Endothelial cell of umbilical vein (primary cell): ENCODE results near the gene SPOP. TPM values are rescaled to one million over a fixed set of nuclear protein-coding genes. Genes with fewer than 3 reads are reported as not detected.

Experiments
- BruUV-seq: library from RNA; stranded (reverse); fragments of 400-500 nt; replicated peaks from 2 replicates; lab custom pipeline; 2021; lab: Mats Ljungman, UMichigan
- CTCF ChIA-PET: fragments of 300-600, 350-600 bp; sonication (Branson Sonifier 250); formaldehyde crosslinking; loops from one replicate; lab custom pipeline; 2021; ENCODE audit warnings: antibody characterized with exemption, inconsistent platforms; lab: Charles Lee
- POLR2A ChIA-PET: fragments of 300-600, 350-600 bp; sonication (Branson Sonifier 250); formaldehyde crosslinking; loops from one replicate; lab custom pipeline; 2021; ENCODE audit warnings: antibody characterized with exemption, inconsistent platforms; lab: Charles Lee
- DNase-seq: peaks from one replicate; pipeline ENCODE4 v3.0.0-alpha.2; 2011; ENCODE audit warnings: low read depth, low spot score
- FAIRE-seq: peaks from 2 replicates; lab custom pipeline; 2011; peaks lifted over from hg19 to GRCh38; lab: Jason Lieb, UNC
- H2AFZ ChIP-seq: 2 replicates; pipeline ENCODE4 v1.6.0; 2012; ENCODE audit warnings: low read depth, low read length, control low read depth, inconsistent platforms
- H3K27ac ChIP-seq: 2 replicates; pipeline ENCODE4 v1.5.1; 2011; ENCODE audit warnings: low read depth, mild to moderate bottlenecking, control low read depth, low read length, moderate library complexity; ENCODE audit not compliant: insufficient read depth
- H3K27me3 ChIP-seq, 2 experiments: 2 replicates each; pipeline versions ENCODE4 v1.6.0 to v1.6.1; 2011; ENCODE audit warnings: low read length in 2 of 2, mixed read lengths in 1 of 2; ENCODE audit not compliant: control insufficient read depth in 2 of 2, insufficient read depth in 2 of 2
- H3K36me3 ChIP-seq, 2 experiments: 2 replicates in 1 of 2; 3 replicates in 1 of 2; pipeline ENCODE4 v1.5.1; 2011; ENCODE audit warnings: low read length in 2 of 2, mild to moderate bottlenecking in 1 of 2, moderate library complexity in 1 of 2; ENCODE audit not compliant: control insufficient read depth in 2 of 2, insufficient read depth in 2 of 2; ENCODE audit errors: extremely low read depth in 1 of 2
- H3K4me1 ChIP-seq: 3 replicates; pipeline ENCODE4 v1.5.1; 2011; ENCODE audit warnings: mild to moderate bottlenecking, low read length; ENCODE audit not compliant: control insufficient read depth, insufficient read depth; ENCODE audit errors: extremely low read depth
- H3K4me2 ChIP-seq: 2 replicates; pipeline ENCODE4 v1.6.1; 2011; ENCODE audit warnings: low read length, control low read depth, mixed read lengths; ENCODE audit not compliant: insufficient read depth
- H3K4me3 ChIP-seq, 3 experiments: fragments of 200-600 bp in 1 of 3; sonication (generic), shearing (Covaris generic) in 1 of 3; replicated peaks in 1 of 3; 2 replicates each; pipeline ENCODE4 v1.5.1; 2011 to 2016; ENCODE audit warnings: control low read depth in 3 of 3, low read length in 3 of 3, mild to moderate bottlenecking in 2 of 3, inconsistent platforms in 1 of 3, low read depth in 1 of 3, moderate library complexity in 1 of 3; ENCODE audit not compliant: insufficient read depth in 1 of 3
- H3K79me2 ChIP-seq: 2 replicates; pipeline ENCODE4 v1.6.0; 2012; ENCODE audit warnings: low read length, inconsistent platforms; ENCODE audit not compliant: control insufficient read depth, insufficient read depth
- H3K9ac ChIP-seq: replicated peaks from 2 replicates; pipeline ENCODE3; 2011; ENCODE audit warnings: low read length, control low read depth; ENCODE audit not compliant: insufficient read depth; ENCODE audit errors: extremely low read depth
- H3K9me1 ChIP-seq: replicated peaks from 3 replicates; pipeline ENCODE4 v1.6.0; 2011; ENCODE audit warnings: mild to moderate bottlenecking, low read length; ENCODE audit not compliant: control insufficient read depth, insufficient read depth; ENCODE audit errors: extremely low read depth
- H3K9me3 ChIP-seq: replicated peaks from 2 replicates; pipeline ENCODE4 v1.5.1; 2012; ENCODE audit warnings: low read length, inconsistent platforms; ENCODE audit not compliant: control insufficient read depth, insufficient read depth
- H4K20me1 ChIP-seq: replicated peaks from 2 replicates; pipeline ENCODE3; 2011; ENCODE audit warnings: mild to moderate bottlenecking, low read length; ENCODE audit not compliant: control insufficient read depth, insufficient read depth; ENCODE audit errors: extremely low read depth
- CTCF ChIP-seq, 2 donors: IDR thresholded peaks; 1 replicate in 1 of 2; 2 replicates in 1 of 2; pipeline ENCODE4 v1.5.1; 2011; ENCODE audit warnings: low read length in 2 of 2, mild to moderate bottlenecking in 2 of 2, moderate library complexity in 2 of 2, control low read depth in 1 of 2, inconsistent platforms in 1 of 2, low read depth in 1 of 2; ENCODE audit not compliant: insufficient read depth in 1 of 2; ENCODE audit errors: extremely low read depth in 1 of 2
- EZH2 ChIP-seq: IDR thresholded peaks from 2 replicates; pipeline ENCODE4 v1.6.1; 2012; ENCODE audit warnings: borderline replicate concordance, low read depth, mild to moderate bottlenecking, moderate library complexity, low read length, inconsistent platforms; ENCODE audit not compliant: severe bottlenecking
- FOS ChIP-seq: IDR thresholded peaks from 2 replicates; pipeline ENCODE4 v1.6.1; 2011; ENCODE audit warnings: mild to moderate bottlenecking, low read length, moderate library complexity, borderline replicate concordance; ENCODE audit not compliant: insufficient read depth
- GATA2 ChIP-seq: IDR thresholded peaks from 2 replicates; pipeline ENCODE4 v1.7.0; 2011; ENCODE audit warnings: low read depth, mild to moderate bottlenecking, moderate library complexity, mixed read lengths, low read length; ENCODE audit not compliant: insufficient read length, insufficient read depth
- JUN ChIP-seq: IDR thresholded peaks from 2 replicates; pipeline ENCODE4 v1.6.1; 2011; ENCODE audit warnings: borderline replicate concordance, low read depth; ENCODE audit not compliant: insufficient read length, insufficient read depth
- MAX ChIP-seq: IDR thresholded peaks from 2 replicates; pipeline ENCODE4 v1.6.1; 2011; ENCODE audit not compliant: insufficient read depth, insufficient read length
- MYC ChIP-seq: IDR thresholded peaks from one replicate; pipeline ENCODE4 v1.6.1; 2011; ENCODE audit warnings: mild to moderate bottlenecking, low read depth, low read length
- POLR2A ChIP-seq: IDR thresholded peaks from 2 replicates; pipeline ENCODE4 v1.6.1; 2012; ENCODE audit warnings: low read depth, mild to moderate bottlenecking, control low read depth, low read length
- POLR2AphosphoS5 ChIP-seq: IDR thresholded peaks from 2 replicates; pipeline ENCODE4 v1.6.1; 2012; ENCODE audit warnings: low read depth, mild to moderate bottlenecking, control low read depth, low read length, moderate library complexity; ENCODE audit not compliant: insufficient read depth
- dilution Hi-C: fragments of 300-500 bp; cut with MboI; formaldehyde crosslinking; loops from one replicate; pipeline ENCODE4 v1.15.0; 2019; ENCODE audit warnings: low sequenced_read_pairs; ENCODE audit not compliant: extremely low pct_ligation_motif_present
- intact Hi-C: fragments of 100-400 bp; cut with micrococcal nuclease; formaldehyde crosslinking; loops from one replicate; pipeline ENCODE4 v1.10.0; 2022
- polyA plus RNA-seq, 4 experiments: library from polyadenylated mRNA; depleted of rRNA in 3 of 4; stranded (reverse) in 3 of 4; unstranded in 1 of 4; fragments of >200 nt; gene quantifications; 2 replicates each; pipeline versions ENCODE4 v1.2.1 to v1.2.3, GENCODE V29; 2011 to 2012; ENCODE audit warnings: missing spikeins in 1 of 4
- total RNA-seq: library from RNA; stranded (reverse); gene quantifications from 2 replicates; pipeline ENCODE4 v1.2.3, GENCODE V29; 2021

SPOP gene
- total and polyA plus RNA-seq, 2 donors (not counting 3 experiments of a cell fraction or from before 2014, with no cell fraction given) = 46.9 to 61.0 TPM

GRCh38 chr17:49595980-49596379, 81.9 kb downstream of the SPOP start:
- no peak for TF ChIP-seq EZH2
- no peak for TF ChIP-seq POLR2AphosphoS5
- TF ChIP-seq POLR2A = no peak
- no peak for TF ChIP-seq JUN
- TF ChIP-seq FOS = no peak
- TF ChIP-seq MAX = no peak
- no peak for TF ChIP-seq GATA2
- no peak for TF ChIP-seq CTCF (IDR thresholded peaks at IDR 0.05; ENCODE audit: extremely low read depth in 1 of 2, insufficient read depth in 1 of 2, low read depth in 1 of 2, low read length in 2 of 2)
- no peak for TF ChIP-seq MYC
- Histone ChIP-seq H3K4me3 (no peak overlapping the region), H3K9me3 (no peaks in the 10 kb centered on the region), H3K4me1 (peaks cover 7% of the 10 kb centered on the region), H3K9me1 (no peaks in the 10 kb centered on the region), H3K27ac (no peak overlapping the region), H4K20me1 (no peaks in the 10 kb centered on the region), H3K36me3 (peaks cover 2 to 11% of the 10 kb centered on the region in 2 experiments), H3K4me2 (no peak overlapping the region), H3K9ac (no peak overlapping the region), H3K27me3 (no peaks in the 10 kb centered on the region), H3K79me2 (no peaks in the 10 kb centered on the region), H2AFZ (no peak overlapping the region)
- DNase-seq (no peak), FAIRE-seq (no peak)
- ChIA-PET POLR2A (no interaction called here), CTCF (interaction anchor here (0.6 to 3.5 kb wide), 4 partner anchors 18 to 81 kb away, joined by 3 to 15 read pairs (median 4); partner anchors contain the start of genes NXPH3 and SPOP)
- dilution Hi-C loops (no loop called here), intact Hi-C loops (no loop called here)
- no TSS peak for BruUV-seq
